Measurements from ENCODE around the gene MARVELD1.

The MARVELD1 gene

DNA sequence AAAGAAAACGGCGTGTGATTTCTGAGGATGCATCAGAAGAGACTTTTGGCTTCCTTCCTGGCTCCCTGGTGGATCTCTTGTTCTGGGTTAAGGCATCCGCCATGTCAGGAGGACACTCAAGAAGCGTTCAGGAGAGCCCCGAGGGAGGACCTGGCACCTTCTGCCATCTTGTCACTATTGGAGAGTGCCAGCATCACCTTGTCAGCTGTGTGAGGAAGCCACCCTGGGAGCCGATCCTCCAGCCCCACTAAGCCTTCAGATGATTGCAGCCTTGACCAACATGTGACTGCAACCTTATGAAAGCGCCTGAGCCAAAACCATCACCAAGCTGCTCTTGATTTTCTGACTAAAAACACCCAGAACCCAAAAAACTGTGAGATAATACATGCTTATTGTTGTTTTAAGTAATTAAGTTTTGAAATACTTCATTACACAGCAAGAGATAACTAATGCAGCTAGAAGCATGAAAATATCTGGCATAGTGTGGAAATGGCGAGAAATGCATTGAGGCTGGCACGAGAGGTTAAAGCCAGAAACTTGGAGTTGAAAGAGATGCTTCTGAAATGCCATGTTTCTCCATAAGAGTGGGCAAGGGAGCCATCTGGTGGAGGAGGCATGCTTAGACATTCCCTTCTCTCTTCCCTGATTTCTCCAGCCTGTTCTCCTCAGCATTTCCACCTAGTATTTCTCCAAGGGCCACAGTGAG, 18.0 kb downstream of the MARVELD1 start:
- Histone ChIP-seq H3K36me3 (no peaks in the 10 kb centered on the region), H3K27ac (no peak overlapping the region), H3K9me3 (ENCODE audit: severe bottlenecking) (peaks cover 6% of the 10 kb centered on the region), H3K27me3 (ENCODE audit: insufficient read depth, low read depth, severe bottlenecking) (no peaks in the 10 kb centered on the region), H3K4me3 (ENCODE audit: low read depth, low read length) (no peak overlapping the region)
- TF ChIP-seq, protein P1, sequence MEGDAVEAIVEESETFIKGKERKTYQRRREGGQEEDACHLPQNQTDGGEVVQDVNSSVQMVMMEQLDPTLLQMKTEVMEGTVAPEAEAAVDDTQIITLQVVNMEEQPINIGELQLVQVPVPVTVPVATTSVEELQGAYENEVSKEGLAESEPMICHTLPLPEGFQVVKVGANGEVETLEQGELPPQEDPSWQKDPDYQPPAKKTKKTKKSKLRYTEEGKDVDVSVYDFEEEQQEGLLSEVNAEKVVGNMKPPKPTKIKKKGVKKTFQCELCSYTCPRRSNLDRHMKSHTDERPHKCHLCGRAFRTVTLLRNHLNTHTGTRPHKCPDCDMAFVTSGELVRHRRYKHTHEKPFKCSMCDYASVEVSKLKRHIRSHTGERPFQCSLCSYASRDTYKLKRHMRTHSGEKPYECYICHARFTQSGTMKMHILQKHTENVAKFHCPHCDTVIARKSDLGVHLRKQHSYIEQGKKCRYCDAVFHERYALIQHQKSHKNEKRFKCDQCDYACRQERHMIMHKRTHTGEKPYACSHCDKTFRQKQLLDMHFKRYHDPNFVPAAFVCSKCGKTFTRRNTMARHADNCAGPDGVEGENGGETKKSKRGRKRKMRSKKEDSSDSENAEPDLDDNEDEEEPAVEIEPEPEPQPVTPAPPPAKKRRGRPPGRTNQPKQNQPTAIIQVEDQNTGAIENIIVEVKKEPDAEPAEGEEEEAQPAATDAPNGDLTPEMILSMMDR (IDR thresholded peaks at IDR 0.05; ENCODE audit: low read depth, low read length), result peak; percentile 94
- peak; percentile 65 for DNase-seq

DNA sequence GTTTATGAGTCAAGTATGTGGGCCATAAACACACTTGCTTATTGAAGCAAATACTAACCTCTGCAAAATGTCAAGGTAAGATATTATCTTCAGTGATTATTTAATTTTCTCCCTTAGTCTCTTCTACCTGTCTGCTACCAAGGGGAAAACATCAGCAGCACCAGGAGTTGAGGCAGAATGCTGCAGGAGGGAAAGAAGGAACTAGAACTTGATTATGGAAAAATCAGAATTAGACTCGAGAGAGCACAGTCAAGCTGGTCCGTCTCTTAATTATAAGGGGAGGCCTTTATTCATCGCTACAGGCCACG, 18.5 kb downstream of the MARVELD1 start:
- no peaks in the 10 kb centered on the region for H3K27me3 ChIP-seq (ENCODE audit: insufficient read depth, low read depth, severe bottlenecking)
- DNase-seq, result no peak
- H3K4me3 ChIP-seq (ENCODE audit: low read depth, low read length), result no peak overlapping the region
- TF ChIP-seq, protein P1 (IDR thresholded peaks at IDR 0.05; ENCODE audit: low read depth, low read length), result no peak
- H3K9me3 ChIP-seq (ENCODE audit: severe bottlenecking), result peaks cover 8% of the 10 kb centered on the region
- H3K36me3 ChIP-seq, result no peaks in the 10 kb centered on the region
- no peak overlapping the region for H3K27ac ChIP-seq

DNA sequence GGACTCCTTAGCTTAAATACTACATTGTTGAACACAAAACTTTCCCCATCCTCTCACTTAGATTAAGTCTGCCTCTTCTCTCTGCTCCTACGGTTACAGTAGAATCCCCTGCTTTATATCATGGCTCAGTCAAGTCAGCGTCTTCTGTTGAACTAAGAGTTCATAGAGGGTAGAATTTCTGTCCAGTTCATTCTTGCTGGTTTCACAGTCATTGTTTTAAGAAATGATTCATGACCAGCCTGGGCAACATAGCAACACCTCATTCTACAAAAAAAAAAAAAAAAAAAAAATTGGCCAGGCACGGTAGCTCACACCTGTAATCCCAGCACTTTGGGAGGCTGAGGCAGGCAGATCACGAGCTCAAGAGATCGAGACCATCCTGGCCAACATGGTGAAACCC, 19.7 kb downstream of the MARVELD1 start:
- TF ChIP-seq, protein P1 (IDR thresholded peaks at IDR 0.05; ENCODE audit: low read depth, low read length), result no peak

DNA sequence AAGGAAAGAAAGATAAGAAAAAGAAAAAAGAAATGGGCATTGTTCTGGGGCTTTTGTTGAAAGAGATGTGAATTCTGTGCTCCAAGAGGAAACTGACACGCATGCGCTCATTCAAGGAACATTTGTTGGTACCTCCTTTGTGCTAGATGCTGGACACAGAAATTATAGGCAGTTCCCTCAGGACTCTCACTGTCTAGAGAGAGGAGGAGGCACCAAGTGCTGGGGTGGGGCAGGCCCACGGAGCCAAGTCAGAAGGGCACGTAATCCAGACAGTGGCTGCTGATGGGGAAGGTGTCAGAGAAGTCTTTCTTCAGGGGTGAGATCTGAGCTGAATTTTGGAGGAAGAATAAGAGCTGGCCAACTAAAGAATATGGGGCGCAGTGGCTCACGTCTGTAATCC, 20.5 kb downstream of the MARVELD1 start:
- Histone ChIP-seq H3K9me3 (ENCODE audit: severe bottlenecking) (peaks cover 8% of the 10 kb centered on the region), H3K27ac (no peak overlapping the region), H3K4me3 (ENCODE audit: low read depth, low read length) (no peak overlapping the region), H3K36me3 (peaks cover 5% of the 10 kb centered on the region), H3K27me3 (ENCODE audit: insufficient read depth, low read depth, severe bottlenecking) (no peaks in the 10 kb centered on the region)
- TF ChIP-seq, protein P1 (IDR thresholded peaks at IDR 0.05; ENCODE audit: low read depth, low read length), result no peak
- no peak for DNase-seq

More for the DNA sequence above, 19.7 kb downstream of the MARVELD1 start:
- Histone ChIP-seq H3K4me3 (ENCODE audit: low read depth, low read length) (no peak overlapping the region), H3K9me3 (ENCODE audit: severe bottlenecking) (peaks cover 8% of the 10 kb centered on the region), H3K27ac (no peak overlapping the region), H3K27me3 (ENCODE audit: insufficient read depth, low read depth, severe bottlenecking) (no peaks in the 10 kb centered on the region), H3K36me3 (no peaks in the 10 kb centered on the region)
- DNase-seq, result no peak

DNA sequence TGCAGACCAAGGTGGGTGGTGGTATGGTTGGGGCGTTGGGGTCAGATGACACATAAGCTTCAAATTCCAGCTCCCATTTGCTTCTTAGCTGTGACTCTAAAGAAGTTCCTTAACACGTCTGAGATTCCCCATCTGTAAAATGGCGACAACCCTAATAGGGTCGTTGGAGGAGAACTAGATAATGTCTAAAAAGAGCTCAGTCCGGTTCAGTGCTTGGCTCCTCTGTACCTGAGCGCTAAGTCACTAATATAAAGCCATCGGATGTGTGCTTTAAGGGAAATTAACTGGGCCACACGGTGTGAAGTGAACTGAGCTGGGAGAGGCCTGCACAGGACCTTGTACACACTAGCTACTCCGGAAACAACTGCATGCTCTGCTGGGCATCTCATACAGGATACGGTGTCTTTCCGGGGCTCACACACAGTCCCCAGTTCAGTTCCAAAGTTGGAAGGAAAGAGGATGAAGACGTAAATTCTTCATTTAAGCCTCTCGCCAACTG, 22.9 kb downstream of the MARVELD1 start:
- no peak for DNase-seq
- Histone ChIP-seq H3K4me3 (ENCODE audit: low read depth, low read length) (no peak overlapping the region; the same call in 1 of the 2 replicates), H3K27ac (peak overlapping the region; percentile 67), H3K9me3 (ENCODE audit: severe bottlenecking) (peaks cover 8% of the 10 kb centered on the region), H3K36me3 (peaks cover 17% of the 10 kb centered on the region), H3K27me3 (ENCODE audit: insufficient read depth, low read depth, severe bottlenecking) (no peaks in the 10 kb centered on the region)
- TF ChIP-seq, protein P1 (IDR thresholded peaks at IDR 0.05; ENCODE audit: low read depth, low read length), result no peak
